OCI-LY3 (cell line): ENCODE measurements around the gene BRINP3.
A peak's percentile ranks its signal among the peaks of the same experiment; 100 is the strongest.

Source experiments
- H2AFZ ChIP-seq: fragments of 200-600, 300-600 bp; shearing (Covaris generic); 2 replicates; pipeline ENCODE4 v1.6.0; 2014; ENCODE audit warnings: antibody characterized with exemption, low read depth, low read length
- H3K27ac ChIP-seq: fragments of 200-600, 300-600 bp; sonication (generic); 2 replicates; pipeline ENCODE4 v1.5.1; 2014; ENCODE audit warnings: mild to moderate bottlenecking, low read length, moderate library complexity, mixed read lengths
- H3K27me3 ChIP-seq: fragments of 200-600, 300-600 bp; sonication (generic); 2 replicates; pipeline ENCODE4 v1.6.1; 2014; ENCODE audit warnings: low read depth, low read length, mixed read lengths
- H3K36me3 ChIP-seq: fragments of 200-600, 300-600 bp; sonication (generic); replicated peaks from 2 replicates; pipeline ENCODE3; 2014; ENCODE audit warnings: low read depth, low read length, mixed read lengths
- H3K4me1 ChIP-seq: fragments of 300-600, 200-600 bp; sonication (generic); 2 replicates; pipeline ENCODE4 v1.6.1; 2014; ENCODE audit warnings: low read length, mixed read lengths
- H3K4me2 ChIP-seq: fragments of 200-600, 300-600 bp; sonication (generic); 2 replicates; pipeline ENCODE4 v1.6.1; 2014; ENCODE audit warnings: low read length, mixed read lengths
- H3K4me3 ChIP-seq: fragments of 300-600, 200-600 bp; sonication (generic); 2 replicates; pipeline ENCODE4 v1.5.1; 2014; ENCODE audit warnings: antibody characterized with exemption, mild to moderate bottlenecking, low read length, moderate library complexity
- H3K79me2 ChIP-seq: fragments of 300-600, 200-600 bp; shearing (Covaris generic); 2 replicates; pipeline ENCODE4 v1.6.1; 2014; ENCODE audit warnings: mild to moderate bottlenecking, low read length, mixed read lengths
- H3K9ac ChIP-seq: fragments of 300-600, 200-600 bp; shearing (Covaris generic); 2 replicates; pipeline ENCODE4 v1.6.0; 2014; ENCODE audit warnings: mild to moderate bottlenecking, low read length, moderate library complexity
- H3K9me3 ChIP-seq: fragments of 200-600, 300-600 bp; shearing (Covaris generic); 2 replicates; pipeline ENCODE4 v1.6.1; 2014; ENCODE audit warnings: low read length, mixed read lengths; ENCODE audit not compliant: insufficient read depth
- H4K20me1 ChIP-seq: fragments of 200-600, 300-600 bp; sonication (generic); 2 replicates; pipeline ENCODE4 v1.6.1; 2016; ENCODE audit warnings: low read length, mixed read lengths; ENCODE audit not compliant: insufficient read depth
- EZH2phosphoT487 ChIP-seq: fragments of 200-600 bp; shearing (Covaris generic); IDR thresholded peaks from 2 replicates; pipeline ENCODE4 v1.6.1; 2018; ENCODE audit warnings: antibody characterized with exemption, mixed run types, low read depth
- TF ChIP-seq, protein P1 (sequence below): fragments of 200-600, 300-600 bp; sonication (generic); IDR thresholded peaks from 2 replicates; pipeline ENCODE4 v1.5.1; 2014; ENCODE audit warnings: antibody characterized with exemption, low read length, low read depth

The BRINP3 gene

DNA sequence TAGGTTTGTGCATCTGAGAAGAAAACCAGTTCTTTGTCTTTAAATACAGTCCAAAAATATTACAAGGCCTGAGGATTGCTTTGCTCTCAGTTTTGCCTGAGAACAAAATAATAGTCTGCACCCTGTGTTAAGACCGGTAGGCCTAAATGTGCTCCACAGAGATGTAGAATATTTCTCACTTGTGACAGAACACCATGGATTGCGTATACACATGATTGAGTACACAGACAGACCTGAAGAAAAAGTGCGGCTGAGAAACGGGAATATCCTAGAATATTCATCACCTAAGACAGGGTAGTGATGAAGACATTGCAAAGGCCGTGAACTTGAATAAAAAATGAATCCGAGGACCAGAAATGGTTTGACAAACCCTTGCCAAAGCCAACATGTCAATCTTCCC lies 155.4 kb downstream of the BRINP3 start:
- H3K9me3 ChIP-seq, result no peaks in the 10 kb centered on the region
- H3K36me3 ChIP-seq, result no peaks in the 10 kb centered on the region
- H3K4me2 ChIP-seq, result no peak overlapping the region
- no peaks in the 10 kb centered on the region for H3K27me3 ChIP-seq
- H3K4me1 ChIP-seq, result no peaks in the 10 kb centered on the region
- no peak overlapping the region for H3K9ac ChIP-seq
- no peak overlapping the region for H2AFZ ChIP-seq
- no peaks in the 10 kb centered on the region for H4K20me1 ChIP-seq
- no peak overlapping the region for H3K27ac ChIP-seq
- no peaks in the 10 kb centered on the region for H3K79me2 ChIP-seq
- no peak overlapping the region for H3K4me3 ChIP-seq
- TF ChIP-seq, protein P1, sequence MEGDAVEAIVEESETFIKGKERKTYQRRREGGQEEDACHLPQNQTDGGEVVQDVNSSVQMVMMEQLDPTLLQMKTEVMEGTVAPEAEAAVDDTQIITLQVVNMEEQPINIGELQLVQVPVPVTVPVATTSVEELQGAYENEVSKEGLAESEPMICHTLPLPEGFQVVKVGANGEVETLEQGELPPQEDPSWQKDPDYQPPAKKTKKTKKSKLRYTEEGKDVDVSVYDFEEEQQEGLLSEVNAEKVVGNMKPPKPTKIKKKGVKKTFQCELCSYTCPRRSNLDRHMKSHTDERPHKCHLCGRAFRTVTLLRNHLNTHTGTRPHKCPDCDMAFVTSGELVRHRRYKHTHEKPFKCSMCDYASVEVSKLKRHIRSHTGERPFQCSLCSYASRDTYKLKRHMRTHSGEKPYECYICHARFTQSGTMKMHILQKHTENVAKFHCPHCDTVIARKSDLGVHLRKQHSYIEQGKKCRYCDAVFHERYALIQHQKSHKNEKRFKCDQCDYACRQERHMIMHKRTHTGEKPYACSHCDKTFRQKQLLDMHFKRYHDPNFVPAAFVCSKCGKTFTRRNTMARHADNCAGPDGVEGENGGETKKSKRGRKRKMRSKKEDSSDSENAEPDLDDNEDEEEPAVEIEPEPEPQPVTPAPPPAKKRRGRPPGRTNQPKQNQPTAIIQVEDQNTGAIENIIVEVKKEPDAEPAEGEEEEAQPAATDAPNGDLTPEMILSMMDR, result no peak
- TF ChIP-seq EZH2phosphoT487, result no peak

DNA sequence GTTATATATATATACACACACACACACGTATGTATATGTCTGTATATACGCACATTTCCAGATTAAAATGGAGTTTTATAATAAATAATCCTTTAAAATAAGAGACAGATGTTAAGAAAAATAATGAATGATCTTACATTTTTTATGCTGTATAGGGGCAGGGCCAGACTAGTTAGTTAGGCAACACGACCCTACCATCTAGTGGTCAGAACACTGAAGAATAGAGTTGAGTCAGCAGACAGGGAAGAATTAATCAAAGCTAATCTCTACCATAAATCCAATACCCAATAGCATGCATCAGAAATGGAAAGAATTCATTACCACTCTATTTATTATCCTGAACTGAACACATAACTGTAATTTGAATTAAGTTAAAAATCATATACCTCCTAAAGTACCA lies 156.7 kb downstream of the BRINP3 start:
- Histone ChIP-seq H3K4me3 (no peak overlapping the region), H3K79me2 (no peaks in the 10 kb centered on the region), H3K36me3 (no peaks in the 10 kb centered on the region), H3K4me2 (no peak overlapping the region), H3K4me1 (no peaks in the 10 kb centered on the region), H2AFZ (no peak overlapping the region), H3K9ac (no peak overlapping the region), H3K9me3 (no peaks in the 10 kb centered on the region), H3K27ac (no peak overlapping the region), H4K20me1 (no peaks in the 10 kb centered on the region), H3K27me3 (no peaks in the 10 kb centered on the region)
- TF ChIP-seq EZH2phosphoT487, result no peak
- TF ChIP-seq, protein P1, result peak; percentile 62

DNA sequence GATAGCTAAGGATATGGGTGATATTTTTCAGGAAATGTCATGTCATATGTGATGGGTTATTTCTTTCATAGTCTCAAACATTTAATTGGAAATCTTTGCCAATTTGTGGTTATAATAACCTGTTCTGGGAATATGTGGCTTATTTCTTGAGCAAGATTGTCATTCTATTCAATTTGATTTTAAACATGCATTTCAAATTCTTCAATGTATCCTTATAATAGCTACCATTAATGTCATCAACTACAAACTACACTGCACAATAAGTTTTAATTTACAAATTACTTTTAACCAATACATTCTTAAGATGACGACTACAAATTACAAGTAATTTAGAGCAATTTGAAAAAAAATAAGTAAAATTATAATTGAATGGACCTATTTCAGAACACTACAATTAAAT lies 164.9 kb downstream of the BRINP3 start:
- H3K9me3 ChIP-seq, result no peaks in the 10 kb centered on the region
- no peaks in the 10 kb centered on the region for H3K79me2 ChIP-seq
- H3K27me3 ChIP-seq, result no peaks in the 10 kb centered on the region
- TF ChIP-seq, protein P1, result no peak
- TF ChIP-seq EZH2phosphoT487, result no peak
- H3K4me1 ChIP-seq, result no peaks in the 10 kb centered on the region
- no peak overlapping the region for H3K9ac ChIP-seq
- H3K36me3 ChIP-seq, result no peaks in the 10 kb centered on the region
- no peak overlapping the region for H3K4me2 ChIP-seq
- no peak overlapping the region for H3K4me3 ChIP-seq
- no peak overlapping the region for H3K27ac ChIP-seq
- no peak overlapping the region for H2AFZ ChIP-seq
- no peaks in the 10 kb centered on the region for H4K20me1 ChIP-seq

DNA sequence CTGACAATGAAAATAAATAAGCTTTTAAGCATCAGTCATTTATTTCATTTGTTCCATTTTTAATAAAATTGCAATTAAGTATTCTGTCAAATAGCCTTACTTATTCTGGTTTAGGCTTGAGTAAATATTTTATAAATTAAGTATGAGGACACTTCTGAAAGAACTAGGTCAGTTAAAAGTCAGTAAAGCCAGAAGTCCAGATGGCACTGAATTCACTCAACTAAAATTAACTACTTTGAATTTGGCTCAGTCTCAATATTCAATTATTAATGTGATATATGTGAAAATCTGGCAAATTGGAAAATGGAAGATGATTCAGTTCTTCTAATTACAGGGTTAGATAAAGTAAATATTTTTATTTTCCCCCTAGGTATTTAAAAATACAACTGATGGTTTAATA lies 174.2 kb downstream of the BRINP3 start:
- H3K4me3 ChIP-seq, result no peak overlapping the region

More for the DNA sequence above, 174.2 kb downstream of the BRINP3 start:
- no peaks in the 10 kb centered on the region for H3K9me3 ChIP-seq
- TF ChIP-seq EZH2phosphoT487, result no peak
- TF ChIP-seq, protein P1, result no peak
- H3K4me2 ChIP-seq, result no peak overlapping the region
- H3K4me1 ChIP-seq, result no peaks in the 10 kb centered on the region
- no peak overlapping the region for H3K9ac ChIP-seq
- no peak overlapping the region for H3K27ac ChIP-seq
- H3K79me2 ChIP-seq, result no peaks in the 10 kb centered on the region
- no peaks in the 10 kb centered on the region for H4K20me1 ChIP-seq
- H2AFZ ChIP-seq, result no peak overlapping the region
- no peaks in the 10 kb centered on the region for H3K36me3 ChIP-seq
- H3K27me3 ChIP-seq, result no peaks in the 10 kb centered on the region
